ENCODE measurements around the gene BANK1.

BANK1 gene

DNA sequence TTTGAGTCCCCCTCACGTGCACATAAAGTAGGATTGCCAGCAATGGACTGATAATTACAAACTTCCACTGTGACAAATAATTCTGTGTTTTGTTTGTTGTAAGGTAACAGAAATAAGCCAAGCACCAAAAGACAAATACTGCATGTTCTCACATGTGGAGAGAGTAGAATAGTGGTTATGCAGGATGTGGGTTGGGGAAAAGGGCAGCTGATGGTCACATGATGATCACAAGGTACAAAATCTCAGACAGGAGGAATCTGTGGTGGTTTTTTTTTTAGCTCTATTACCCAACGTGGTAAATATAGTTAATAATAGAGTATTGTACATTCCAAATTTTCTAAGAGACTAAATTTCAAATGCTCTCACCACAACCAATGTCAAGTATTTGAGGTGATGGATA, 182.3 kb downstream of the BANK1 start:
- H3K4ac ChIP-seq (ENCODE audit: low read length) = no peak overlapping the region
- no peak overlapping the region for H3K9ac ChIP-seq (ENCODE audit: low read depth, low read length, poor library complexity)
- H3K9me3 ChIP-seq (replicated peaks in 1 of 2; ENCODE audit: control insufficient read depth in 2 of 2, insufficient read depth in 1 of 2, low read depth in 1 of 2, low read length in 2 of 2) = no peaks in the 10 kb centered on the region
- H3K4me1 ChIP-seq (ENCODE audit: control insufficient read depth in 2 of 2, insufficient read depth in 1 of 2, low read depth in 1 of 2, low read length in 2 of 2) = no peaks in the 10 kb centered on the region
- no peak overlapping the region for H3K4me3 ChIP-seq (ENCODE audit: low read length in 2 of 2)
- no peak overlapping the region for H2AFZ ChIP-seq (ENCODE audit: low read length)
- no peak overlapping the region for H2BK15ac ChIP-seq (ENCODE audit: low read length)
- no peak overlapping the region for H2BK120ac ChIP-seq (ENCODE audit: low read depth, low read length)
- H2AK5ac ChIP-seq (ENCODE audit: low read depth, low read length) = no peak overlapping the region
- H3K18ac ChIP-seq (ENCODE audit: low read length) = no peak overlapping the region
- no peak overlapping the region for H2BK5ac ChIP-seq (ENCODE audit: low read length)
- no peak overlapping the region for H3K4me2 ChIP-seq (ENCODE audit: insufficient read depth, low read length, poor library complexity, severe bottlenecking)
- no peak overlapping the region for H2BK12ac ChIP-seq (ENCODE audit: low read length)
- no peak overlapping the region for H4K91ac ChIP-seq (ENCODE audit: low read depth, low read length, poor library complexity)
- H3K27me3 ChIP-seq (ENCODE audit: control insufficient read depth in 3 of 3, insufficient read depth in 3 of 3, low read depth in 1 of 3, low read length in 3 of 3) = no peaks in the 10 kb centered on the region
- DNase-seq (ENCODE audit: low spot score) = no peak
- H3K79me1 ChIP-seq (ENCODE audit: low read depth, low read length) = no peaks in the 10 kb centered on the region
- no peak overlapping the region for H3K14ac ChIP-seq (ENCODE audit: low read length)
- no peaks in the 10 kb centered on the region for H3K36me3 ChIP-seq (replicated peaks in 1 of 2; ENCODE audit: control insufficient read depth in 2 of 2, insufficient read depth in 2 of 2, low read length in 2 of 2)
- H3K23ac ChIP-seq (ENCODE audit: low read depth, low read length, poor library complexity) = no peak overlapping the region
- H3K27ac ChIP-seq (replicated peaks; ENCODE audit: low read length) = no peak overlapping the region
- WGBS, 2 donors (ENCODE audit: extremely low coverage in 2 of 2, insufficient read length in 2 of 2, insufficient replicate concordance in 1 of 2) = no CpG with 5 or more reads among the region's 2 CpGs
- H4K8ac ChIP-seq (ENCODE audit: low read depth, low read length) = no peak overlapping the region

DNA sequence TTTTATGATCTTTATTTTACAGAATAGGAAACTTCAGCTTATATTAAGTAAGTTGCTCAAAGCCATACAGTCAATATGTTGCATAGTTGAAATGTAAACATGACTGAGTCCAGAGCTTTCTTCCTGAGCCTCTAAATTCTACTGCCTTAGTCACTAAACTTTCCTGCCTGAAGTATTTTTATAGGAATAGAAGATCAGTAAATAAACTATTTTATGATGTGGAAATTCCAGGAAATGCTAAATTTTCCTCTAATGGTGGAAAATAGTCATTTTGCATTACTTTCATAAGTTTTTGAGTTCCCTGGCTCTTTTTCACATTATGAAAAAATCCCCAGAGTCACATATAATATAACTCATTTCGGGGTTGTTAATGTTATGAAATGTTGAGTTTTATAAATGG, 182.8 kb downstream of the BANK1 start:
- no peak overlapping the region for H3K18ac ChIP-seq (ENCODE audit: low read length)
- H2BK15ac ChIP-seq (ENCODE audit: low read length) = no peak overlapping the region
- no peak overlapping the region for H3K4ac ChIP-seq (ENCODE audit: low read length)
- H2BK5ac ChIP-seq (ENCODE audit: low read length) = no peak overlapping the region
- no peak overlapping the region for H3K14ac ChIP-seq (ENCODE audit: low read length)
- H2AK5ac ChIP-seq (ENCODE audit: low read depth, low read length) = no peak overlapping the region
- H3K9me3 ChIP-seq (replicated peaks in 1 of 2; ENCODE audit: control insufficient read depth in 2 of 2, insufficient read depth in 1 of 2, low read depth in 1 of 2, low read length in 2 of 2) = no peaks in the 10 kb centered on the region
- H3K79me1 ChIP-seq (ENCODE audit: low read depth, low read length) = no peaks in the 10 kb centered on the region
- H4K91ac ChIP-seq (ENCODE audit: low read depth, low read length, poor library complexity) = no peak overlapping the region
- no peaks in the 10 kb centered on the region for H3K27me3 ChIP-seq (ENCODE audit: control insufficient read depth in 3 of 3, insufficient read depth in 3 of 3, low read depth in 1 of 3, low read length in 3 of 3)
- no peak for DNase-seq (ENCODE audit: low spot score)
- no peak overlapping the region for H3K9ac ChIP-seq (ENCODE audit: low read depth, low read length, poor library complexity)
- no peak overlapping the region for H2BK120ac ChIP-seq (ENCODE audit: low read depth, low read length)
- H3K27ac ChIP-seq (replicated peaks; ENCODE audit: low read length) = no peak overlapping the region
- H3K4me3 ChIP-seq (ENCODE audit: low read length in 2 of 2) = no peak overlapping the region
- H3K4me2 ChIP-seq (ENCODE audit: insufficient read depth, low read length, poor library complexity, severe bottlenecking) = no peak overlapping the region
- H2BK12ac ChIP-seq (ENCODE audit: low read length) = no peak overlapping the region
- no peak overlapping the region for H4K8ac ChIP-seq (ENCODE audit: low read depth, low read length)
- no peak overlapping the region for H3K23ac ChIP-seq (ENCODE audit: low read depth, low read length, poor library complexity)
- whole genome bisulfite sequencing, 2 donors (ENCODE audit: extremely low coverage in 2 of 2, insufficient read length in 2 of 2, insufficient replicate concordance in 1 of 2) = no CpG with 5 or more reads among the region's 1 CpG
- no peaks in the 10 kb centered on the region for H3K4me1 ChIP-seq (ENCODE audit: control insufficient read depth in 2 of 2, insufficient read depth in 1 of 2, low read depth in 1 of 2, low read length in 2 of 2)
- no peaks in the 10 kb centered on the region for H3K36me3 ChIP-seq (replicated peaks in 1 of 2; ENCODE audit: control insufficient read depth in 2 of 2, insufficient read depth in 2 of 2, low read length in 2 of 2)
- H2AFZ ChIP-seq (ENCODE audit: low read length) = no peak overlapping the region

DNA sequence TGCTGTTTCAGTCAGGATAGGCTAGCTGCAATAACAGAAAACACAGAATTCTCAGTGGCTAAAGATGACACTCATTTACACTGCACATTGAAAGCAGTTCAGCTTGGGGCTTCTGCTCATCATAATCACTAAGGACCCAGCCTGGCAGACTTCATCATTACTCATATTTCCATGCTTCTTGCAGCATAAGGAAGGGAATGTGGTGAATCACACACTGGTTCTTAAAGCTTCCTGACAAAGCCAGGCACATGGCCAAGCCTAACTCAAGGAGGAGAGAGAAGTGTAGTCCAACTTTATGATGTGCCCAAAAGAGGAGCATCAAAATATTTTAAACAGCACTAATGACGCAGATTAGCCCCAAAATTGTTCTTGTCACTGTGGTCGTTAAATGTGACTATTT, 186.5 kb downstream of the BANK1 start:
- H2AFZ ChIP-seq (ENCODE audit: low read length) = peak overlapping the region; percentile 46
- H3K9me3 ChIP-seq (replicated peaks in 1 of 2; ENCODE audit: control insufficient read depth in 2 of 2, insufficient read depth in 1 of 2, low read depth in 1 of 2, low read length in 2 of 2) = no peaks in the 10 kb centered on the region
- no peak overlapping the region for H2BK12ac ChIP-seq (ENCODE audit: low read length)
- H3K27me3 ChIP-seq (ENCODE audit: control insufficient read depth in 3 of 3, insufficient read depth in 3 of 3, low read depth in 1 of 3, low read length in 3 of 3) = no peaks in the 10 kb centered on the region
- H2AK5ac ChIP-seq (ENCODE audit: low read depth, low read length) = no peak overlapping the region
- H2BK15ac ChIP-seq (ENCODE audit: low read length) = no peak overlapping the region
- H3K36me3 ChIP-seq (replicated peaks in 1 of 2; ENCODE audit: control insufficient read depth in 2 of 2, insufficient read depth in 2 of 2, low read length in 2 of 2) = no peaks in the 10 kb centered on the region
- H4K8ac ChIP-seq (ENCODE audit: low read depth, low read length) = no peak overlapping the region
- H2BK120ac ChIP-seq (ENCODE audit: low read depth, low read length) = no peak overlapping the region
- no peak overlapping the region for H3K4me2 ChIP-seq (ENCODE audit: insufficient read depth, low read length, poor library complexity, severe bottlenecking)
- no peaks in the 10 kb centered on the region for H3K79me1 ChIP-seq (ENCODE audit: low read depth, low read length)
- DNase-seq (ENCODE audit: low spot score) = no peak
- H3K18ac ChIP-seq (ENCODE audit: low read length) = no peak overlapping the region
- no peak overlapping the region for H3K27ac ChIP-seq (replicated peaks; ENCODE audit: low read length)
- no peak overlapping the region for H3K4ac ChIP-seq (ENCODE audit: low read length)
- no peak overlapping the region for H2BK5ac ChIP-seq (ENCODE audit: low read length)
- H3K4me3 ChIP-seq (ENCODE audit: low read length in 2 of 2) = no peak overlapping the region
- H4K91ac ChIP-seq (ENCODE audit: low read depth, low read length, poor library complexity) = no peak overlapping the region
- H3K14ac ChIP-seq (ENCODE audit: low read length) = no peak overlapping the region
- no peak overlapping the region for H3K9ac ChIP-seq (ENCODE audit: low read depth, low read length, poor library complexity)
- WGBS, 2 donors (ENCODE audit: extremely low coverage in 2 of 2, insufficient read length in 2 of 2, insufficient replicate concordance in 1 of 2) = no CpG with 5 or more reads among the region's 2 CpGs
- H3K23ac ChIP-seq (ENCODE audit: low read depth, low read length, poor library complexity) = no peak overlapping the region
- peaks cover 0 to 1% of the 10 kb centered on the region in 2 donors for H3K4me1 ChIP-seq (ENCODE audit: control insufficient read depth in 2 of 2, insufficient read depth in 1 of 2, low read depth in 1 of 2, low read length in 2 of 2)

DNA sequence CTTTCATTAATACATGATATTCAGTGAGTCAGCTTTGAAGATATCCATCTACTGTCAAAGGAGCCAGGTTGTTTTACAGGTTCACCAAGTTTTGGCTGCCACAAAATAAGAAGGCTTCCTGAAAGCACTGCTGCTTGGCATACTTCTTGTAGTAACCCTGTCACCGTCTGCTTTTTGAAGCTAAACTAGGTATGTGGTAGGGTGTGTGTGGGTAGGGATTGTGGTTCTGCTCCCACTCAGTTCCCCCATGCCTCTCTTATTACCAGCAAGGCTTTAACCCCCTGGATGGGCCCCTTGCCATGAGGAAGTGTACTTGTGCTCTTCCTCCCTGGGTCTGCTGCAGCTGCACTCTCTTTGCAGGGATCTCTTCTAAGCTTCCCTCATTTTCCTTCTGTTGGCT, 191.2 kb downstream of the BANK1 start:
- H3K4me3 ChIP-seq (ENCODE audit: low read length in 2 of 2) = no peak overlapping the region
- no peak overlapping the region for H2BK5ac ChIP-seq (ENCODE audit: low read length)
- H3K4me2 ChIP-seq (ENCODE audit: insufficient read depth, low read length, poor library complexity, severe bottlenecking) = no peak overlapping the region
- no peak overlapping the region for H4K8ac ChIP-seq (ENCODE audit: low read depth, low read length)
- H3K18ac ChIP-seq (ENCODE audit: low read length) = no peak overlapping the region
- no peak overlapping the region for H3K14ac ChIP-seq (ENCODE audit: low read length)
- no peak overlapping the region for H3K27ac ChIP-seq (replicated peaks; ENCODE audit: low read length)
- H3K4me1 ChIP-seq (ENCODE audit: control insufficient read depth in 2 of 2, insufficient read depth in 1 of 2, low read depth in 1 of 2, low read length in 2 of 2) = peaks cover 0 to 1% of the 10 kb centered on the region in 2 donors
- peak overlapping the region; percentile 89 for H2AFZ ChIP-seq (ENCODE audit: low read length)
- no peak for DNase-seq (ENCODE audit: low spot score)
- no peak overlapping the region for H2BK12ac ChIP-seq (ENCODE audit: low read length)
- no peaks in the 10 kb centered on the region for H3K27me3 ChIP-seq (ENCODE audit: control insufficient read depth in 3 of 3, insufficient read depth in 3 of 3, low read depth in 1 of 3, low read length in 3 of 3)
- no peaks in the 10 kb centered on the region for H3K79me1 ChIP-seq (ENCODE audit: low read depth, low read length)
- no peak overlapping the region for H3K9ac ChIP-seq (ENCODE audit: low read depth, low read length, poor library complexity)
- no CpG with 5 or more reads among the region's 1 CpG for WGBS, 2 donors (ENCODE audit: extremely low coverage in 2 of 2, insufficient read length in 2 of 2, insufficient replicate concordance in 1 of 2)
- no peak overlapping the region for H2BK120ac ChIP-seq (ENCODE audit: low read depth, low read length)
- H3K4ac ChIP-seq (ENCODE audit: low read length) = no peak overlapping the region
- no peak overlapping the region for H2BK15ac ChIP-seq (ENCODE audit: low read length)
- no peaks in the 10 kb centered on the region for H3K36me3 ChIP-seq (replicated peaks in 1 of 2; ENCODE audit: control insufficient read depth in 2 of 2, insufficient read depth in 2 of 2, low read length in 2 of 2)
- H4K91ac ChIP-seq (ENCODE audit: low read depth, low read length, poor library complexity) = no peak overlapping the region
- no peaks in the 10 kb centered on the region for H3K9me3 ChIP-seq (replicated peaks in 1 of 2; ENCODE audit: control insufficient read depth in 2 of 2, insufficient read depth in 1 of 2, low read depth in 1 of 2, low read length in 2 of 2)
- H3K23ac ChIP-seq (ENCODE audit: low read depth, low read length, poor library complexity) = no peak overlapping the region
- no peak overlapping the region for H2AK5ac ChIP-seq (ENCODE audit: low read depth, low read length)

All from neuronal stem cell (in vitro differentiated cells).